OCI-LY1 (cell line): ENCODE measurements around the gene GNAI1.

Source experiments
- CTCF ChIP-seq: fragments of 200-600 bp; sonication (generic), shearing (Covaris generic); IDR thresholded peaks from 2 replicates; pipeline ENCODE4 v1.5.1; 2017; ENCODE audit warnings: mild to moderate bottlenecking, antibody characterized with exemption, low read length, moderate library complexity, mixed read lengths
- EZH2 ChIP-seq: fragments of 200-600 bp; sonication (generic), shearing (Covaris generic); IDR thresholded peaks from 2 replicates; pipeline ENCODE4 v1.8.0; 2017; ENCODE audit warnings: borderline replicate concordance, mixed run types, mild to moderate bottlenecking, antibody characterized with exemption, low read length, moderate library complexity, mixed read lengths

GRCh38 chr7:80097756-80098155 is 36.9 kb upstream of the GNAI1 start:
- TF ChIP-seq CTCF (no peak), EZH2 (no peak)
